Motor neuron (in vitro differentiated cells): ENCODE data around the gene ZNF839. TPM values are rescaled to one million over a fixed set of nuclear protein-coding genes. Genes with fewer than 3 reads are reported as not detected.

ENCODE experiments used
- ATAC-seq, 8 experiments: fragments of 200-7000 bp; cut with Tn5 transposase; replicated peaks in 6 of 8; 2 replicates each; pipeline ENCODE4 v1.8.0; 2021; ENCODE audit warnings: mild to moderate bottlenecking in 8 of 8, moderate library complexity in 8 of 8
- H3K27ac ChIP-seq, 2 donors: fragments of 250-450 bp; sonication (Bioruptor Pico); 2 replicates each; pipeline ENCODE4 v1.9.0; 2021; ENCODE audit warnings: antibody characterized with exemption in 2 of 2, mild to moderate bottlenecking in 2 of 2, moderate library complexity in 1 of 2
- H3K4me1 ChIP-seq, 2 donors: fragments of 250-450 bp; sonication (Bioruptor Pico); replicated peaks in 1 of 2; 2 replicates each; pipeline ENCODE4 v1.6.1; 2021; ENCODE audit warnings: antibody characterized with exemption in 2 of 2, mild to moderate bottlenecking in 2 of 2, moderate library complexity in 1 of 2
- H3K4me3 ChIP-seq, 5 donors: fragments of 250-450 bp; sonication (Bioruptor Pico); 2 replicates each; pipeline ENCODE4 v1.9.0; 2021; ENCODE audit warnings: antibody characterized with exemption in 5 of 5, mild to moderate bottlenecking in 5 of 5, moderate library complexity in 4 of 5
- WGBS, 10 experiments: fragments of 450-650 bp; shearing (Covaris generic); methylation state at CpG; one replicate each; pipeline ENCODE4 v1.0.0; 2022; 5-methylcytosine and 5-hydroxymethylcytosine counted together
- in situ Hi-C, 9 experiments: fragments of 400-800 bp; cut with MboI; loops; one replicate each; pipeline ENCODE4 v1.15.0; 2021; ENCODE audit warnings: low sequenced_read_pairs in 9 of 9, low pct_unique_long_range_greater_than_20kb in 2 of 9; ENCODE audit not compliant: unreplicated experiment in 9 of 9
- total RNA-seq, 8 experiments: library from RNA; unstranded; fragments of 300-600 nt; gene quantifications; 2 replicates each; pipeline versions ENCODE4 v1.2.3 to v1.2.4, GENCODE V29; 2022

ZNF839 gene
- total RNA-seq: 10 to 100 TPM in 5 of 8 experiments, 1 to 10 TPM in 3; 7.8 to 16.7 (median 10.2) TPM

- Histone ChIP-seq H3K4me3 (peak within 1 kb of the TSS; percentile 77 to 96 (median 85)), H3K4me1 (peaks cover 17 to 20% of the 10 kb centered on the region in 2 donors), H3K27ac (peak within 1 kb of the TSS; percentile 83 to 93)
- in situ Hi-C loops: loop anchor here (10.0 to 25.0 kb wide), 4 partner anchors 85 to 357 kb away; partner anchors contain the start of gene DYNC1H1 (in 5 of the 9)
- ATAC-seq: peak; percentile 55 to 74 (median 68)
- WGBS, 10 experiments: 0% methylated on average over 2 to 4 of the region's 71 CpGs; no CpG with 5 or more reads in 7 of the 10 experiments
Observed at GRCh38 chr14:102319351-102320032, at the start of gene ZNF839. TSS of gene ZNF839 (plus strand) at chr14:102319746. CDS start at chr14:102319766, 20 bp downstream.

GRCh38 chr14:102272392-102272791 lies 47.2 kb upstream of the ZNF839 start:
- in situ Hi-C loops: no loop called here

GRCh38 chr14:102275866-102276265 lies 43.7 kb upstream of the ZNF839 start:
- Histone ChIP-seq H3K4me1 (no peaks in the 10 kb centered on the region), H3K4me3 (no peak overlapping the region), H3K27ac (no peak overlapping the region)
- 96 to 100% (median 97%) methylated on average over 1 to 7 of the region's 7 CpGs for WGBS, 10 experiments
- ATAC-seq: no peak
- in situ Hi-C loops: no loop called here

More at GRCh38 chr14:102272392-102272791, 47.2 kb upstream of the ZNF839 start:
- no peak for ATAC-seq
- no peak overlapping the region for H3K4me3 ChIP-seq
- H3K27ac ChIP-seq: no peak overlapping the region
- WGBS, 10 experiments: 81 to 100% (median 96%) methylated on average over 1 to 5 of the region's 5 CpGs; no CpG with 5 or more reads in 1 of the 10 experiments
- no peaks in the 10 kb centered on the region for H3K4me1 ChIP-seq

GRCh38 chr14:102277874-102278630 lies 41.5 kb upstream of the ZNF839 start:
- in situ Hi-C loops: no loop called here
- WGBS, 10 experiments: 39 to 83% (median 74%) methylated on average over 1 to 7 of the region's 7 CpGs
- Histone ChIP-seq H3K4me3 (no peak overlapping the region), H3K27ac (no peak overlapping the region), H3K4me1 (no peaks in the 10 kb centered on the region)
- ATAC-seq: no peak

- H3K4me1 ChIP-seq: no peaks in the 10 kb centered on the region
- WGBS, 10 experiments: 79 to 100% (median 88%) methylated on average over 2 to 4 of the region's 6 CpGs; no CpG with 5 or more reads in 1 of the 10 experiments
- no peak overlapping the region for H3K4me3 ChIP-seq
- H3K27ac ChIP-seq: no peak overlapping the region
- ATAC-seq: no peak
- in situ Hi-C loops: no loop called here
Observed at GRCh38 chr14:102278631-102278935, 41.0 kb upstream of the ZNF839 start.

GRCh38 chr14:102279282-102279681 lies 40.3 kb upstream of the ZNF839 start:
- Histone ChIP-seq H3K4me1 (no peaks in the 10 kb centered on the region), H3K4me3 (no peak overlapping the region), H3K27ac (no peak overlapping the region)
- in situ Hi-C loops: no loop called here
- 70 to 100% (median 76%) methylated on average over 1 to 3 of the region's 3 CpGs; no CpG with 5 or more reads in 3 of the 10 experiments for WGBS, 10 experiments
- no peak for ATAC-seq

GRCh38 chr14:102279688-102280348 lies 39.7 kb upstream of the ZNF839 start:
- Histone ChIP-seq H3K27ac (no peak overlapping the region), H3K4me1 (no peaks in the 10 kb centered on the region), H3K4me3 (no peak overlapping the region)
- ATAC-seq: no peak
- 20 to 100% (median 81%) methylated on average over 1 to 7 of the region's 8 CpGs; no CpG with 5 or more reads in 2 of the 10 experiments for WGBS, 10 experiments
- in situ Hi-C loops: no loop called here

GRCh38 chr14:102280376-102280962 lies 39.1 kb upstream of the ZNF839 start:
- 36 to 100% (median 67%) methylated on average over 1 to 7 of the region's 8 CpGs; no CpG with 5 or more reads in 3 of the 10 experiments for WGBS, 10 experiments
- H3K27ac ChIP-seq: no peak overlapping the region
- H3K4me1 ChIP-seq: no peaks in the 10 kb centered on the region
- H3K4me3 ChIP-seq: no peak overlapping the region
- in situ Hi-C loops: no loop called here
- ATAC-seq: no peak

GRCh38 chr14:102282751-102283465 lies 36.6 kb upstream of the ZNF839 start:
- Histone ChIP-seq H3K4me3 (no peak overlapping the region), H3K27ac (no peak overlapping the region), H3K4me1 (no peaks in the 10 kb centered on the region)
- in situ Hi-C loops: no loop called here
- ATAC-seq: no peak
- 78 to 100% (median 91%) methylated on average over 2 to 9 of the region's 9 CpGs; no CpG with 5 or more reads in 2 of the 10 experiments for WGBS, 10 experiments

GRCh38 chr14:102283631-102284129 lies 35.9 kb upstream of the ZNF839 start:
- Histone ChIP-seq H3K27ac (no peak overlapping the region), H3K4me3 (no peak overlapping the region), H3K4me1 (no peaks in the 10 kb centered on the region)
- in situ Hi-C loops: no loop called here
- WGBS, 10 experiments: 75 to 100% (median 100%) methylated on average over 1 to 2 of the region's 2 CpGs; no CpG with 5 or more reads in 7 of the 10 experiments
- peak in 3 of 8 experiments; percentile 47 to 73 (median 63) for ATAC-seq

GRCh38 chr14:102285106-102285505 lies 34.4 kb upstream of the ZNF839 start:
- WGBS, 10 experiments: 89 to 100% (median 97%) methylated on average over 1 to 2 of the region's 2 CpGs; no CpG with 5 or more reads in 6 of the 10 experiments
- ATAC-seq: no peak

GRCh38 chr14:102288139-102288538 lies 31.4 kb upstream of the ZNF839 start:
- ATAC-seq: no peak
- Histone ChIP-seq H3K4me1 (no peaks in the 10 kb centered on the region), H3K4me3 (no peak overlapping the region), H3K27ac (no peak overlapping the region)
- WGBS, 10 experiments: 20 to 100% (median 100%) methylated on average over 1 to 2 of the region's 2 CpGs; no CpG with 5 or more reads in 4 of the 10 experiments
- in situ Hi-C loops: no loop called here

More at GRCh38 chr14:102285106-102285505, 34.4 kb upstream of the ZNF839 start:
- H3K27ac ChIP-seq: no peak overlapping the region
- no peaks in the 10 kb centered on the region for H3K4me1 ChIP-seq
- H3K4me3 ChIP-seq: no peak overlapping the region
- in situ Hi-C loops: no loop called here
